Neural cell (in vitro differentiated cells): Measurements from ENCODE around the gene ARHGDIG. TPM values are rescaled to one million over a fixed set of nuclear protein-coding genes. Genes with fewer than 3 reads are reported as not detected.

Source experiments
- H2AFZ ChIP-seq: fragments of 200-600, 300-800 bp; sonication (generic), shearing (Covaris generic); 2 replicates; pipeline ENCODE4 v1.6.0; 2014; ENCODE audit warnings: low read depth, mild to moderate bottlenecking, antibody characterized with exemption, low read length, moderate library complexity
- H3F3A ChIP-seq: fragments of 200-600 bp; shearing (Covaris generic); 2 replicates; pipeline ENCODE4 v1.6.1; 2016; ENCODE audit warnings: mild to moderate bottlenecking, moderate library complexity, mixed read lengths, antibody characterized with exemption, low read length; ENCODE audit not compliant: insufficient read depth, poor library complexity, severe bottlenecking
- H3K27ac ChIP-seq: fragments of 200-600, 300-800 bp; sonication (generic), shearing (Covaris generic); 2 replicates; pipeline ENCODE4 v1.5.1; 2014; ENCODE audit warnings: mild to moderate bottlenecking, low read length, moderate library complexity
- H3K27me3 ChIP-seq: fragments of 300-800, 200-600 bp; sonication (generic), shearing (Covaris generic); 2 replicates; pipeline ENCODE4 v1.6.0; 2014; ENCODE audit warnings: mild to moderate bottlenecking, low read depth, low read length, moderate library complexity; ENCODE audit not compliant: insufficient read depth
- H3K36me3 ChIP-seq: fragments of 300-800, 200-600 bp; sonication (generic), shearing (Covaris generic); 2 replicates; pipeline ENCODE4 v1.5.1; 2014; ENCODE audit warnings: mild to moderate bottlenecking, antibody characterized with exemption, low read length, moderate library complexity; ENCODE audit not compliant: insufficient read depth
- H3K4me2 ChIP-seq: fragments of 300-800, 200-600 bp; sonication (generic), shearing (Covaris generic); 2 replicates; pipeline ENCODE4 v1.6.0; 2014; ENCODE audit warnings: mild to moderate bottlenecking, low read length
- H3K4me3 ChIP-seq: fragments of 300-800, 200-600 bp; sonication (generic), shearing (Covaris generic); 2 replicates; pipeline ENCODE4 v1.5.1; 2014; ENCODE audit warnings: mild to moderate bottlenecking, low read length, moderate library complexity
- H3K79me2 ChIP-seq: fragments of 200-600 bp; shearing (Covaris generic); replicated peaks from 2 replicates; pipeline ENCODE4 v1.6.0; 2014; ENCODE audit warnings: mild to moderate bottlenecking, low read length, moderate library complexity; ENCODE audit not compliant: insufficient read depth
- H3K9ac ChIP-seq: fragments of 300-800, 200-600 bp; sonication (generic), shearing (Covaris generic); 2 replicates; pipeline ENCODE4 v1.6.1; 2016; ENCODE audit warnings: mild to moderate bottlenecking, low read length, mixed read lengths
- H3K9me2 ChIP-seq: fragments of 200-600 bp; shearing (Covaris generic); 2 replicates; pipeline ENCODE4 v1.6.1; 2016; ENCODE audit warnings: mild to moderate bottlenecking, low read length, mixed read lengths; ENCODE audit not compliant: insufficient read depth
- H3K9me3 ChIP-seq: fragments of 200-600, 300-800 bp; sonication (generic), shearing (Covaris generic); 2 replicates; pipeline ENCODE4 v1.6.1; 2016; ENCODE audit warnings: mild to moderate bottlenecking, mixed run types, low read length, moderate library complexity, mixed read lengths
- H4K20me1 ChIP-seq: fragments of 200-600 bp; shearing (Covaris generic); 2 replicates; pipeline ENCODE4 v1.6.1; 2016; ENCODE audit warnings: mild to moderate bottlenecking, mixed run types; ENCODE audit not compliant: insufficient read depth
- EP300 ChIP-seq: fragments of 450-650 bp; conservative IDR thresholded peaks from 2 replicates; pipeline ENCODE4 v1.6.1; 2014; ENCODE audit warnings: antibody characterized with exemption, mild to moderate bottlenecking, moderate library complexity; ENCODE audit not compliant: poor library complexity, severe bottlenecking
- EZH2 ChIP-seq: fragments of 200-600, 300-800 bp; shearing (Covaris generic), sonication (generic); IDR thresholded peaks from 2 replicates; pipeline ENCODE4 v1.6.1; 2014; ENCODE audit warnings: antibody characterized with exemption, low read length, borderline replicate concordance, mild to moderate bottlenecking; ENCODE audit not compliant: insufficient read depth, poor library complexity, severe bottlenecking
- MXI1 ChIP-seq: fragments of 450-650 bp; conservative IDR thresholded peaks from 2 replicates; pipeline ENCODE4 v1.6.1; 2014; ENCODE audit warnings: antibody characterized with exemption, mild to moderate bottlenecking; ENCODE audit not compliant: poor library complexity, severe bottlenecking
- POLR2AphosphoS5 ChIP-seq: IDR thresholded peaks from 2 replicates; pipeline ENCODE4 v1.6.1; 2012
- RAD21 ChIP-seq: fragments of 450-650 bp; conservative IDR thresholded peaks from 2 replicates; pipeline ENCODE4 v1.6.1; 2014; ENCODE audit warnings: antibody characterized with exemption, mild to moderate bottlenecking, moderate library complexity
- SMC3 ChIP-seq: fragments of 450-650 bp; conservative IDR thresholded peaks from 2 replicates; pipeline ENCODE4 v1.6.1; 2014; ENCODE audit warnings: antibody characterized with exemption, mild to moderate bottlenecking, moderate library complexity; ENCODE audit not compliant: poor library complexity
- TAF1 ChIP-seq: IDR thresholded peaks from 2 replicates; pipeline ENCODE4 v1.6.1; 2012; ENCODE audit warnings: low read depth
- polyA plus RNA-seq: library from polyadenylated mRNA; depleted of rRNA; stranded (reverse); fragments of >200 nt; gene quantifications from 2 replicates; pipeline ENCODE4 v1.2.3, GENCODE V29; 2014
- TF ChIP-seq, protein P1 (sequence below): fragments of 450-650 bp; IDR thresholded peaks from 2 replicates; pipeline ENCODE4 v1.5.1; 2014; ENCODE audit warnings: antibody characterized with exemption, mild to moderate bottlenecking, moderate library complexity; ENCODE audit not compliant: poor library complexity, severe bottlenecking
- TF ChIP-seq, protein P2 (sequence below): IDR thresholded peaks from 2 replicates; pipeline ENCODE4 v1.6.1; 2012; ENCODE audit warnings: borderline replicate concordance

Gene ARHGDIG
- polyA plus RNA-seq, 1 donor from 2014 or later = 176 TPM

DNA sequence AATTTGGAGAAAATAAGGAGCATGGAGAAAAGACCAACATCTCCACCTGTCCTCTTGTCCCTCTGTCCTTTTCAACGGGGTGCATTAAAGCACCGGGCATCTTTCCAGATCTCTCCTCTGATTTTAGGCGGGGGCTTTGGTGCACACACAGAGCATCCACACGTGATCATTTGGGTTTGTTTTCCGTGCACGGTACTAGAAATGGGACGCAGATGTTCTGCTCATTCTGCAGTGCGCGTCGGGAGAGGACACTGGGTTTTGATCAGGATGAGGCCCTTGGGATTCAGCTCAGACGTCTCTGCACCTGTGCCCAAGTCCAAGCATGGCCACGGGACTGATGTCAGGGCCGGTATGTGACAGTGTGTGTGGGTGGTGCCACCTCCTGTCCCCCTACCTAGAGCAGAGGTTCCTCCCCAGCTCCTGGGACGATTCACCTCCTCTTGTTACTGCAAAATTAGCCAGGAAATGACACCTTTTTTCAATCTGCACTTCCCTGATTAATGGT is 34.5 kb downstream of the ARHGDIG start:
- TF ChIP-seq, protein P1, sequence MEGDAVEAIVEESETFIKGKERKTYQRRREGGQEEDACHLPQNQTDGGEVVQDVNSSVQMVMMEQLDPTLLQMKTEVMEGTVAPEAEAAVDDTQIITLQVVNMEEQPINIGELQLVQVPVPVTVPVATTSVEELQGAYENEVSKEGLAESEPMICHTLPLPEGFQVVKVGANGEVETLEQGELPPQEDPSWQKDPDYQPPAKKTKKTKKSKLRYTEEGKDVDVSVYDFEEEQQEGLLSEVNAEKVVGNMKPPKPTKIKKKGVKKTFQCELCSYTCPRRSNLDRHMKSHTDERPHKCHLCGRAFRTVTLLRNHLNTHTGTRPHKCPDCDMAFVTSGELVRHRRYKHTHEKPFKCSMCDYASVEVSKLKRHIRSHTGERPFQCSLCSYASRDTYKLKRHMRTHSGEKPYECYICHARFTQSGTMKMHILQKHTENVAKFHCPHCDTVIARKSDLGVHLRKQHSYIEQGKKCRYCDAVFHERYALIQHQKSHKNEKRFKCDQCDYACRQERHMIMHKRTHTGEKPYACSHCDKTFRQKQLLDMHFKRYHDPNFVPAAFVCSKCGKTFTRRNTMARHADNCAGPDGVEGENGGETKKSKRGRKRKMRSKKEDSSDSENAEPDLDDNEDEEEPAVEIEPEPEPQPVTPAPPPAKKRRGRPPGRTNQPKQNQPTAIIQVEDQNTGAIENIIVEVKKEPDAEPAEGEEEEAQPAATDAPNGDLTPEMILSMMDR = no peak
- TF ChIP-seq TAF1 = no peak
- TF ChIP-seq EP300 = no peak
- TF ChIP-seq EZH2 = no peak
- TF ChIP-seq MXI1 = no peak
- TF ChIP-seq, protein P2, sequence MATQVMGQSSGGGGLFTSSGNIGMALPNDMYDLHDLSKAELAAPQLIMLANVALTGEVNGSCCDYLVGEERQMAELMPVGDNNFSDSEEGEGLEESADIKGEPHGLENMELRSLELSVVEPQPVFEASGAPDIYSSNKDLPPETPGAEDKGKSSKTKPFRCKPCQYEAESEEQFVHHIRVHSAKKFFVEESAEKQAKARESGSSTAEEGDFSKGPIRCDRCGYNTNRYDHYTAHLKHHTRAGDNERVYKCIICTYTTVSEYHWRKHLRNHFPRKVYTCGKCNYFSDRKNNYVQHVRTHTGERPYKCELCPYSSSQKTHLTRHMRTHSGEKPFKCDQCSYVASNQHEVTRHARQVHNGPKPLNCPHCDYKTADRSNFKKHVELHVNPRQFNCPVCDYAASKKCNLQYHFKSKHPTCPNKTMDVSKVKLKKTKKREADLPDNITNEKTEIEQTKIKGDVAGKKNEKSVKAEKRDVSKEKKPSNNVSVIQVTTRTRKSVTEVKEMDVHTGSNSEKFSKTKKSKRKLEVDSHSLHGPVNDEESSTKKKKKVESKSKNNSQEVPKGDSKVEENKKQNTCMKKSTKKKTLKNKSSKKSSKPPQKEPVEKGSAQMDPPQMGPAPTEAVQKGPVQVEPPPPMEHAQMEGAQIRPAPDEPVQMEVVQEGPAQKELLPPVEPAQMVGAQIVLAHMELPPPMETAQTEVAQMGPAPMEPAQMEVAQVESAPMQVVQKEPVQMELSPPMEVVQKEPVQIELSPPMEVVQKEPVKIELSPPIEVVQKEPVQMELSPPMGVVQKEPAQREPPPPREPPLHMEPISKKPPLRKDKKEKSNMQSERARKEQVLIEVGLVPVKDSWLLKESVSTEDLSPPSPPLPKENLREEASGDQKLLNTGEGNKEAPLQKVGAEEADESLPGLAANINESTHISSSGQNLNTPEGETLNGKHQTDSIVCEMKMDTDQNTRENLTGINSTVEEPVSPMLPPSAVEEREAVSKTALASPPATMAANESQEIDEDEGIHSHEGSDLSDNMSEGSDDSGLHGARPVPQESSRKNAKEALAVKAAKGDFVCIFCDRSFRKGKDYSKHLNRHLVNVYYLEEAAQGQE = no peak
- TF ChIP-seq POLR2AphosphoS5 = no peak
- no peak for TF ChIP-seq SMC3
- no peak for TF ChIP-seq RAD21
- H3K36me3 ChIP-seq = no peaks in the 10 kb centered on the region
- no peak overlapping the region for H3K27ac ChIP-seq
- no peaks in the 10 kb centered on the region for H3F3A ChIP-seq
- H3K4me3 ChIP-seq = no peak overlapping the region
- H3K4me2 ChIP-seq = no peak overlapping the region
- H2AFZ ChIP-seq = no peak overlapping the region
- no peak overlapping the region for H3K9ac ChIP-seq
- no peaks in the 10 kb centered on the region for H3K9me3 ChIP-seq
- no peaks in the 10 kb centered on the region for H4K20me1 ChIP-seq
- H3K79me2 ChIP-seq = peaks cover under 1% of the 10 kb centered on the region
- H3K9me2 ChIP-seq = no peaks in the 10 kb centered on the region
- no peaks in the 10 kb centered on the region for H3K27me3 ChIP-seq

DNA sequence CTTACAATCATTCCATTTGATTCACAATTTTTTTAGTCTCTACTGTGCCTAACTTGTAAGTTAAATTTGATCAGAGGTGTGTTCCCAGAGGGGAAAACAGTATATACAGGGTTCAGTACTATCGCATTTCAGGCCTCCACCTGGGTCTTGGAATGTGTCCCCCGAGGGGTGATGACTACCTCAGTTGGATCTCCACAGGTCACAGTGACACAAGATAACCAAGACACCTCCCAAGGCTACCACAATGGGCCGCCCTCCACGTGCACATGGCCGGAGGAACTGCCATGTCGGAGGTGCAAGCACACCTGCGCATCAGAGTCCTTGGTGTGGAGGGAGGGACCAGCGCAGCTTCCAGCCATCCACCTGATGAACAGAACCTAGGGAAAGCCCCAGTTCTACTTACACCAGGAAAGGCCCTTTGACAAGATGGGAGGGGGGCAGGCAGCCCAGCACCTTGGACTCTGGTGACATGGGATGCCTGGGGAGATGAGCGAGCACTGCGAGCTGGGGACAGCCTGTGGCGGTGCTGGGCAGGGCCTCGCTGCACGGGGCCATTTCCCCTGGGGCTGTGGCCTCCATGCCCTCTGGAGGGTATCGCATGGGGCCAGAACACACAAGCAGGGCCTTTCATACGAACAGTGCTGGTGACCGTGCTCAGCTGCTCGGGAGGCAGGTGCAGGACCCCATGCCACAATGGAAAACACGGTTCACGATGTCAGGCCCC is 36.5 kb downstream of the ARHGDIG start:
- Histone ChIP-seq H2AFZ (no peak overlapping the region), H3K4me2 (no peak overlapping the region), H3K9me2 (no peaks in the 10 kb centered on the region), H3K9me3 (no peaks in the 10 kb centered on the region), H4K20me1 (no peaks in the 10 kb centered on the region), H3K79me2 (peaks cover 4% of the 10 kb centered on the region), H3K27me3 (no peaks in the 10 kb centered on the region), H3K4me3 (no peak overlapping the region), H3K9ac (no peak overlapping the region), H3F3A (no peaks in the 10 kb centered on the region), H3K36me3 (no peaks in the 10 kb centered on the region), H3K27ac (no peak overlapping the region)
- TF ChIP-seq MXI1 = no peak
- no peak for TF ChIP-seq RAD21
- TF ChIP-seq EZH2 = no peak
- no peak for TF ChIP-seq SMC3
- TF ChIP-seq TAF1 = no peak
- TF ChIP-seq POLR2AphosphoS5 = no peak
- TF ChIP-seq, protein P2 = no peak
- TF ChIP-seq, protein P1 = no peak
- TF ChIP-seq EP300 = no peak
